Endothelial cell of umbilical vein (primary cell): ENCODE data around the gene CENPP. TPM values are rescaled to one million over a fixed set of nuclear protein-coding genes. Genes with fewer than 3 reads are reported as not detected.

Source experiments
- BruUV-seq: library from RNA; stranded (reverse); fragments of 400-500 nt; replicated peaks from 2 replicates; lab custom pipeline; 2021; lab: Mats Ljungman, UMichigan
- CTCF ChIA-PET: fragments of 300-600, 350-600 bp; sonication (Branson Sonifier 250); formaldehyde crosslinking; loops from one replicate; lab custom pipeline; 2021; ENCODE audit warnings: antibody characterized with exemption, inconsistent platforms; lab: Charles Lee
- POLR2A ChIA-PET: fragments of 300-600, 350-600 bp; sonication (Branson Sonifier 250); formaldehyde crosslinking; loops from one replicate; lab custom pipeline; 2021; ENCODE audit warnings: antibody characterized with exemption, inconsistent platforms; lab: Charles Lee
- DNase-seq: peaks from one replicate; pipeline ENCODE4 v3.0.0-alpha.2; 2011; ENCODE audit warnings: low read depth, low spot score
- FAIRE-seq: peaks from 2 replicates; lab custom pipeline; 2011; peaks lifted over from hg19 to GRCh38; lab: Jason Lieb, UNC
- H2AFZ ChIP-seq: 2 replicates; pipeline ENCODE4 v1.6.0; 2012; ENCODE audit warnings: low read depth, low read length, control low read depth, inconsistent platforms
- H3K27ac ChIP-seq: 2 replicates; pipeline ENCODE4 v1.5.1; 2011; ENCODE audit warnings: low read depth, mild to moderate bottlenecking, control low read depth, low read length, moderate library complexity; ENCODE audit not compliant: insufficient read depth
- H3K27me3 ChIP-seq, 2 experiments: 2 replicates each; pipeline versions ENCODE4 v1.6.0 to v1.6.1; 2011; ENCODE audit warnings: low read length in 2 of 2, mixed read lengths in 1 of 2; ENCODE audit not compliant: control insufficient read depth in 2 of 2, insufficient read depth in 2 of 2
- H3K36me3 ChIP-seq, 2 experiments: 2 replicates in 1 of 2; 3 replicates in 1 of 2; pipeline ENCODE4 v1.5.1; 2011; ENCODE audit warnings: low read length in 2 of 2, mild to moderate bottlenecking in 1 of 2, moderate library complexity in 1 of 2; ENCODE audit not compliant: control insufficient read depth in 2 of 2, insufficient read depth in 2 of 2; ENCODE audit errors: extremely low read depth in 1 of 2
- H3K4me1 ChIP-seq: 3 replicates; pipeline ENCODE4 v1.5.1; 2011; ENCODE audit warnings: mild to moderate bottlenecking, low read length; ENCODE audit not compliant: control insufficient read depth, insufficient read depth; ENCODE audit errors: extremely low read depth
- H3K4me2 ChIP-seq: 2 replicates; pipeline ENCODE4 v1.6.1; 2011; ENCODE audit warnings: low read length, control low read depth, mixed read lengths; ENCODE audit not compliant: insufficient read depth
- H3K4me3 ChIP-seq, 3 experiments: fragments of 200-600 bp in 1 of 3; sonication (generic), shearing (Covaris generic) in 1 of 3; replicated peaks in 1 of 3; 2 replicates each; pipeline ENCODE4 v1.5.1; 2011 to 2016; ENCODE audit warnings: control low read depth in 3 of 3, low read length in 3 of 3, mild to moderate bottlenecking in 2 of 3, inconsistent platforms in 1 of 3, low read depth in 1 of 3, moderate library complexity in 1 of 3; ENCODE audit not compliant: insufficient read depth in 1 of 3
- H3K79me2 ChIP-seq: 2 replicates; pipeline ENCODE4 v1.6.0; 2012; ENCODE audit warnings: low read length, inconsistent platforms; ENCODE audit not compliant: control insufficient read depth, insufficient read depth
- H3K9ac ChIP-seq: replicated peaks from 2 replicates; pipeline ENCODE3; 2011; ENCODE audit warnings: low read length, control low read depth; ENCODE audit not compliant: insufficient read depth; ENCODE audit errors: extremely low read depth
- H3K9me1 ChIP-seq: replicated peaks from 3 replicates; pipeline ENCODE4 v1.6.0; 2011; ENCODE audit warnings: mild to moderate bottlenecking, low read length; ENCODE audit not compliant: control insufficient read depth, insufficient read depth; ENCODE audit errors: extremely low read depth
- H3K9me3 ChIP-seq: replicated peaks from 2 replicates; pipeline ENCODE4 v1.5.1; 2012; ENCODE audit warnings: low read length, inconsistent platforms; ENCODE audit not compliant: control insufficient read depth, insufficient read depth
- H4K20me1 ChIP-seq: replicated peaks from 2 replicates; pipeline ENCODE3; 2011; ENCODE audit warnings: mild to moderate bottlenecking, low read length; ENCODE audit not compliant: control insufficient read depth, insufficient read depth; ENCODE audit errors: extremely low read depth
- EZH2 ChIP-seq: IDR thresholded peaks from 2 replicates; pipeline ENCODE4 v1.6.1; 2012; ENCODE audit warnings: borderline replicate concordance, low read depth, mild to moderate bottlenecking, moderate library complexity, low read length, inconsistent platforms; ENCODE audit not compliant: severe bottlenecking
- FOS ChIP-seq: IDR thresholded peaks from 2 replicates; pipeline ENCODE4 v1.6.1; 2011; ENCODE audit warnings: mild to moderate bottlenecking, low read length, moderate library complexity, borderline replicate concordance; ENCODE audit not compliant: insufficient read depth
- GATA2 ChIP-seq: IDR thresholded peaks from 2 replicates; pipeline ENCODE4 v1.7.0; 2011; ENCODE audit warnings: low read depth, mild to moderate bottlenecking, moderate library complexity, mixed read lengths, low read length; ENCODE audit not compliant: insufficient read length, insufficient read depth
- JUN ChIP-seq: IDR thresholded peaks from 2 replicates; pipeline ENCODE4 v1.6.1; 2011; ENCODE audit warnings: borderline replicate concordance, low read depth; ENCODE audit not compliant: insufficient read length, insufficient read depth
- MAX ChIP-seq: IDR thresholded peaks from 2 replicates; pipeline ENCODE4 v1.6.1; 2011; ENCODE audit not compliant: insufficient read depth, insufficient read length
- POLR2A ChIP-seq: IDR thresholded peaks from 2 replicates; pipeline ENCODE4 v1.6.1; 2012; ENCODE audit warnings: low read depth, mild to moderate bottlenecking, control low read depth, low read length
- dilution Hi-C: fragments of 300-500 bp; cut with MboI; formaldehyde crosslinking; loops from one replicate; pipeline ENCODE4 v1.15.0; 2019; ENCODE audit warnings: low sequenced_read_pairs; ENCODE audit not compliant: extremely low pct_ligation_motif_present
- intact Hi-C: fragments of 100-400 bp; cut with micrococcal nuclease; formaldehyde crosslinking; loops from one replicate; pipeline ENCODE4 v1.10.0; 2022
- polyA plus RNA-seq, 4 experiments: library from polyadenylated mRNA; depleted of rRNA in 3 of 4; stranded (reverse) in 3 of 4; unstranded in 1 of 4; fragments of >200 nt; gene quantifications; 2 replicates each; pipeline versions ENCODE4 v1.2.1 to v1.2.3, GENCODE V29; 2011 to 2012; ENCODE audit warnings: missing spikeins in 1 of 4
- total RNA-seq: library from RNA; stranded (reverse); gene quantifications from 2 replicates; pipeline ENCODE4 v1.2.3, GENCODE V29; 2021
- TF ChIP-seq, protein P1 (sequence below), 2 donors: IDR thresholded peaks; 1 replicate in 1 of 2; 2 replicates in 1 of 2; pipeline ENCODE4 v1.5.1; 2011; ENCODE audit warnings: low read length in 2 of 2, mild to moderate bottlenecking in 2 of 2, moderate library complexity in 2 of 2, control low read depth in 1 of 2, inconsistent platforms in 1 of 2, low read depth in 1 of 2; ENCODE audit not compliant: insufficient read depth in 1 of 2; ENCODE audit errors: extremely low read depth in 1 of 2

Gene CENPP
- total and polyA plus RNA-seq, 2 donors (not counting 3 experiments of a cell fraction or from before 2014, with no cell fraction given) = 1.2 to 12.0 TPM

- FAIRE-seq (no peak), DNase-seq (no peak)
- no peak overlapping the region for H3K4me2 ChIP-seq
- no peaks in the 10 kb centered on the region for H3K4me1 ChIP-seq
- dilution Hi-C loops = no loop called here
- H3K9me1 ChIP-seq = no peaks in the 10 kb centered on the region
- TF ChIP-seq, protein P1, sequence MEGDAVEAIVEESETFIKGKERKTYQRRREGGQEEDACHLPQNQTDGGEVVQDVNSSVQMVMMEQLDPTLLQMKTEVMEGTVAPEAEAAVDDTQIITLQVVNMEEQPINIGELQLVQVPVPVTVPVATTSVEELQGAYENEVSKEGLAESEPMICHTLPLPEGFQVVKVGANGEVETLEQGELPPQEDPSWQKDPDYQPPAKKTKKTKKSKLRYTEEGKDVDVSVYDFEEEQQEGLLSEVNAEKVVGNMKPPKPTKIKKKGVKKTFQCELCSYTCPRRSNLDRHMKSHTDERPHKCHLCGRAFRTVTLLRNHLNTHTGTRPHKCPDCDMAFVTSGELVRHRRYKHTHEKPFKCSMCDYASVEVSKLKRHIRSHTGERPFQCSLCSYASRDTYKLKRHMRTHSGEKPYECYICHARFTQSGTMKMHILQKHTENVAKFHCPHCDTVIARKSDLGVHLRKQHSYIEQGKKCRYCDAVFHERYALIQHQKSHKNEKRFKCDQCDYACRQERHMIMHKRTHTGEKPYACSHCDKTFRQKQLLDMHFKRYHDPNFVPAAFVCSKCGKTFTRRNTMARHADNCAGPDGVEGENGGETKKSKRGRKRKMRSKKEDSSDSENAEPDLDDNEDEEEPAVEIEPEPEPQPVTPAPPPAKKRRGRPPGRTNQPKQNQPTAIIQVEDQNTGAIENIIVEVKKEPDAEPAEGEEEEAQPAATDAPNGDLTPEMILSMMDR (IDR thresholded peaks at IDR 0.05; ENCODE audit: extremely low read depth in 1 of 2, insufficient read depth in 1 of 2, low read depth in 1 of 2, low read length in 2 of 2) = no peak
- H3K4me3 ChIP-seq = no peak overlapping the region
- no peak overlapping the region for H3K9ac ChIP-seq
- no peaks in the 10 kb centered on the region for H3K27me3 ChIP-seq
- H3K27ac ChIP-seq = no peak overlapping the region
- ChIA-PET CTCF (no interaction called here), POLR2A (no interaction called here)
- H3K79me2 ChIP-seq = no peaks in the 10 kb centered on the region
- no TSS peak for BruUV-seq
- H3K9me3 ChIP-seq = no peaks in the 10 kb centered on the region
- intact Hi-C loops = loop anchor here (10.0 kb wide), 1 partner anchor 383 kb away; no protein-coding TSS in a partner anchor
- peaks cover 8 to 46% of the 10 kb centered on the region in 2 experiments for H3K36me3 ChIP-seq
- H4K20me1 ChIP-seq = no peaks in the 10 kb centered on the region
- H2AFZ ChIP-seq = no peak overlapping the region
Observed at GRCh38 chr9:92637886-92638620, 312.3 kb downstream of the CENPP start.

DNA sequence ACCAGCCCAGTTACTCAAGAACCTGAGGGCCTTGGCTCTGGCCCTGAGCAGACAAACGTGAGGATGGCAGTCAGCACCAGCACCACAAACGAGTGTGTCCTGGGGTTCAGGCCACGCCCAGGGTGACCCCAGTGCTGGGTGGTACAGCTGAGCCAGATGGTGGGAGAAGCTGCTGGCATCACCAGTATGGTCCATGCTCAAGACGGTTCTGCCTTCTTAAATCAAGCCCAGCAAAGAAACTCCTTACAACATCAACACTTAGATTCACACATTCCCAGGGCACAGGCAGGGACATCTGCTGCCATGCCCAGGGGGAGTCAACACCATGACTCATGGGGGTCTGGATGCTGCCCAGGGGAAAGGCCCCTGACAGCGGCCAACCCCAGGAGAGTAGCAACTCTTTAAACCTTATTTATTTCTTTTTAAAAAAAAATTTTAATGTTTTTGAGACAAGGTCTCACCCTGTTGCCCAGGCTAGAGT is 312.9 kb downstream of the CENPP start:
- H3K36me3 ChIP-seq = peaks cover 11 to 49% of the 10 kb centered on the region in 2 experiments
- intact Hi-C loops = loop anchor here (10.0 kb wide), 1 partner anchor 384 kb away; no protein-coding TSS in a partner anchor
- dilution Hi-C loops = no loop called here
- H3K4me1 ChIP-seq = no peaks in the 10 kb centered on the region
- DNase-seq = no peak
- H3K27ac ChIP-seq = no peak overlapping the region
- no peaks in the 10 kb centered on the region for H3K9me3 ChIP-seq
- no peak overlapping the region for H3K4me2 ChIP-seq
- H3K27me3 ChIP-seq = no peaks in the 10 kb centered on the region
- H2AFZ ChIP-seq = no peak overlapping the region
- no TSS peak for BruUV-seq
- no peaks in the 10 kb centered on the region for H3K9me1 ChIP-seq
- no peaks in the 10 kb centered on the region for H4K20me1 ChIP-seq
- H3K79me2 ChIP-seq = no peaks in the 10 kb centered on the region
- POLR2A ChIA-PET = no interaction called here
- no peak for FAIRE-seq
- TF ChIP-seq GATA2 (no peak), JUN (no peak), POLR2A (no peak), MAX (no peak), EZH2 (no peak), FOS (no peak)
- TF ChIP-seq, protein P1 (IDR thresholded peaks at IDR 0.05; ENCODE audit: extremely low read depth in 1 of 2, insufficient read depth in 1 of 2, low read depth in 1 of 2, low read length in 2 of 2) = no peak
- H3K4me3 ChIP-seq = no peak overlapping the region
- CTCF ChIA-PET = no interaction called here
- no peak overlapping the region for H3K9ac ChIP-seq
